ENCODE measurements around the gene AKAP12.
"Not testable (repeated sequence)": the region's sequence is repeated elsewhere in the genome, so short reads cannot be mapped to it uniquely, and the experiment has no call there.

DNA sequence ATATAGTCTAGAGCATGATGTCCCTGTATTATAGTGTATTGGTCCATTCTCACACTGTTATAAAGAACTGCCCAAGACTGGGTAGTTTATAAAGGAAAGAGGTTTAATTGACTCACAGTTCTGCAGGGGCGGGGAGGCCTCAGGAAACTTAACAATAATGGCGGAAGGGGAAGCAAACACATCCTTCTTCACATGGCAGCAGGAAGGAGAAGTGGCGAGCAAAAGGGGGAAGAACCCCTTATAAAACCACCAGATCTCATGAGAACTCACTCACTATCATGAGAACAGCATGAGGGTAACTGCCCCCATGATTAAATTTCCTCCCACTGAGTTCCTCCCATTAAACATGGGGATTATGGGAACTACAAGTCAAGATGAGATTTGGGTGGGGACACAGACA, 75.9 kb downstream of the AKAP12 start:
- TF ChIP-seq, protein P1, sequence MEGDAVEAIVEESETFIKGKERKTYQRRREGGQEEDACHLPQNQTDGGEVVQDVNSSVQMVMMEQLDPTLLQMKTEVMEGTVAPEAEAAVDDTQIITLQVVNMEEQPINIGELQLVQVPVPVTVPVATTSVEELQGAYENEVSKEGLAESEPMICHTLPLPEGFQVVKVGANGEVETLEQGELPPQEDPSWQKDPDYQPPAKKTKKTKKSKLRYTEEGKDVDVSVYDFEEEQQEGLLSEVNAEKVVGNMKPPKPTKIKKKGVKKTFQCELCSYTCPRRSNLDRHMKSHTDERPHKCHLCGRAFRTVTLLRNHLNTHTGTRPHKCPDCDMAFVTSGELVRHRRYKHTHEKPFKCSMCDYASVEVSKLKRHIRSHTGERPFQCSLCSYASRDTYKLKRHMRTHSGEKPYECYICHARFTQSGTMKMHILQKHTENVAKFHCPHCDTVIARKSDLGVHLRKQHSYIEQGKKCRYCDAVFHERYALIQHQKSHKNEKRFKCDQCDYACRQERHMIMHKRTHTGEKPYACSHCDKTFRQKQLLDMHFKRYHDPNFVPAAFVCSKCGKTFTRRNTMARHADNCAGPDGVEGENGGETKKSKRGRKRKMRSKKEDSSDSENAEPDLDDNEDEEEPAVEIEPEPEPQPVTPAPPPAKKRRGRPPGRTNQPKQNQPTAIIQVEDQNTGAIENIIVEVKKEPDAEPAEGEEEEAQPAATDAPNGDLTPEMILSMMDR (conservative IDR thresholded peaks at IDR 0.05; ENCODE audit: low read length): not testable (repeated sequence)
- not testable (repeated sequence) for TF ChIP-seq EZH2phosphoT487 (IDR thresholded peaks at IDR 0.05; ENCODE audit: borderline replicate concordance)

Measured in Loucy (cell line).